Endothelial cell of umbilical vein (primary cell): Measurements from ENCODE around the gene FAM53A. TPM values are rescaled to one million over a fixed set of nuclear protein-coding genes. Genes with fewer than 3 reads are reported as not detected.

Experiments
- BruUV-seq: library from RNA; stranded (reverse); fragments of 400-500 nt; replicated peaks from 2 replicates; lab custom pipeline; 2021; lab: Mats Ljungman, UMichigan
- CTCF ChIA-PET: fragments of 300-600, 350-600 bp; sonication (Branson Sonifier 250); formaldehyde crosslinking; loops from one replicate; lab custom pipeline; 2021; ENCODE audit warnings: antibody characterized with exemption, inconsistent platforms; lab: Charles Lee
- POLR2A ChIA-PET: fragments of 300-600, 350-600 bp; sonication (Branson Sonifier 250); formaldehyde crosslinking; loops from one replicate; lab custom pipeline; 2021; ENCODE audit warnings: antibody characterized with exemption, inconsistent platforms; lab: Charles Lee
- DNase-seq: peaks from one replicate; pipeline ENCODE4 v3.0.0-alpha.2; 2011; ENCODE audit warnings: low read depth, low spot score
- FAIRE-seq: peaks from 2 replicates; lab custom pipeline; 2011; peaks lifted over from hg19 to GRCh38; lab: Jason Lieb, UNC
- H2AFZ ChIP-seq: 2 replicates; pipeline ENCODE4 v1.6.0; 2012; ENCODE audit warnings: low read depth, low read length, control low read depth, inconsistent platforms
- H3K27ac ChIP-seq: 2 replicates; pipeline ENCODE4 v1.5.1; 2011; ENCODE audit warnings: low read depth, mild to moderate bottlenecking, control low read depth, low read length, moderate library complexity; ENCODE audit not compliant: insufficient read depth
- H3K27me3 ChIP-seq, 2 experiments: 2 replicates each; pipeline versions ENCODE4 v1.6.0 to v1.6.1; 2011; ENCODE audit warnings: low read length in 2 of 2, mixed read lengths in 1 of 2; ENCODE audit not compliant: control insufficient read depth in 2 of 2, insufficient read depth in 2 of 2
- H3K36me3 ChIP-seq, 2 experiments: 2 replicates in 1 of 2; 3 replicates in 1 of 2; pipeline ENCODE4 v1.5.1; 2011; ENCODE audit warnings: low read length in 2 of 2, mild to moderate bottlenecking in 1 of 2, moderate library complexity in 1 of 2; ENCODE audit not compliant: control insufficient read depth in 2 of 2, insufficient read depth in 2 of 2; ENCODE audit errors: extremely low read depth in 1 of 2
- H3K4me1 ChIP-seq: 3 replicates; pipeline ENCODE4 v1.5.1; 2011; ENCODE audit warnings: mild to moderate bottlenecking, low read length; ENCODE audit not compliant: control insufficient read depth, insufficient read depth; ENCODE audit errors: extremely low read depth
- H3K4me2 ChIP-seq: 2 replicates; pipeline ENCODE4 v1.6.1; 2011; ENCODE audit warnings: low read length, control low read depth, mixed read lengths; ENCODE audit not compliant: insufficient read depth
- H3K4me3 ChIP-seq, 3 experiments: fragments of 200-600 bp in 1 of 3; sonication (generic), shearing (Covaris generic) in 1 of 3; replicated peaks in 1 of 3; 2 replicates each; pipeline ENCODE4 v1.5.1; 2011 to 2016; ENCODE audit warnings: control low read depth in 3 of 3, low read length in 3 of 3, mild to moderate bottlenecking in 2 of 3, inconsistent platforms in 1 of 3, low read depth in 1 of 3, moderate library complexity in 1 of 3; ENCODE audit not compliant: insufficient read depth in 1 of 3
- H3K79me2 ChIP-seq: 2 replicates; pipeline ENCODE4 v1.6.0; 2012; ENCODE audit warnings: low read length, inconsistent platforms; ENCODE audit not compliant: control insufficient read depth, insufficient read depth
- H3K9ac ChIP-seq: replicated peaks from 2 replicates; pipeline ENCODE3; 2011; ENCODE audit warnings: low read length, control low read depth; ENCODE audit not compliant: insufficient read depth; ENCODE audit errors: extremely low read depth
- H3K9me1 ChIP-seq: replicated peaks from 3 replicates; pipeline ENCODE4 v1.6.0; 2011; ENCODE audit warnings: mild to moderate bottlenecking, low read length; ENCODE audit not compliant: control insufficient read depth, insufficient read depth; ENCODE audit errors: extremely low read depth
- H3K9me3 ChIP-seq: replicated peaks from 2 replicates; pipeline ENCODE4 v1.5.1; 2012; ENCODE audit warnings: low read length, inconsistent platforms; ENCODE audit not compliant: control insufficient read depth, insufficient read depth
- H4K20me1 ChIP-seq: replicated peaks from 2 replicates; pipeline ENCODE3; 2011; ENCODE audit warnings: mild to moderate bottlenecking, low read length; ENCODE audit not compliant: control insufficient read depth, insufficient read depth; ENCODE audit errors: extremely low read depth
- EZH2 ChIP-seq: IDR thresholded peaks from 2 replicates; pipeline ENCODE4 v1.6.1; 2012; ENCODE audit warnings: borderline replicate concordance, low read depth, mild to moderate bottlenecking, moderate library complexity, low read length, inconsistent platforms; ENCODE audit not compliant: severe bottlenecking
- JUN ChIP-seq: IDR thresholded peaks from 2 replicates; pipeline ENCODE4 v1.6.1; 2011; ENCODE audit warnings: borderline replicate concordance, low read depth; ENCODE audit not compliant: insufficient read length, insufficient read depth
- MYC ChIP-seq: IDR thresholded peaks from one replicate; pipeline ENCODE4 v1.6.1; 2011; ENCODE audit warnings: mild to moderate bottlenecking, low read depth, low read length
- POLR2AphosphoS5 ChIP-seq: IDR thresholded peaks from 2 replicates; pipeline ENCODE4 v1.6.1; 2012; ENCODE audit warnings: low read depth, mild to moderate bottlenecking, control low read depth, low read length, moderate library complexity; ENCODE audit not compliant: insufficient read depth
- dilution Hi-C: fragments of 300-500 bp; cut with MboI; formaldehyde crosslinking; loops from one replicate; pipeline ENCODE4 v1.15.0; 2019; ENCODE audit warnings: low sequenced_read_pairs; ENCODE audit not compliant: extremely low pct_ligation_motif_present
- intact Hi-C: fragments of 100-400 bp; cut with micrococcal nuclease; formaldehyde crosslinking; loops from one replicate; pipeline ENCODE4 v1.10.0; 2022
- polyA plus RNA-seq, 4 experiments: library from polyadenylated mRNA; depleted of rRNA in 3 of 4; stranded (reverse) in 3 of 4; unstranded in 1 of 4; fragments of >200 nt; gene quantifications; 2 replicates each; pipeline versions ENCODE4 v1.2.1 to v1.2.3, GENCODE V29; 2011 to 2012; ENCODE audit warnings: missing spikeins in 1 of 4
- total RNA-seq: library from RNA; stranded (reverse); gene quantifications from 2 replicates; pipeline ENCODE4 v1.2.3, GENCODE V29; 2021
- TF ChIP-seq, protein P1 (sequence below), 2 donors: IDR thresholded peaks; 1 replicate in 1 of 2; 2 replicates in 1 of 2; pipeline ENCODE4 v1.5.1; 2011; ENCODE audit warnings: low read length in 2 of 2, mild to moderate bottlenecking in 2 of 2, moderate library complexity in 2 of 2, control low read depth in 1 of 2, inconsistent platforms in 1 of 2, low read depth in 1 of 2; ENCODE audit not compliant: insufficient read depth in 1 of 2; ENCODE audit errors: extremely low read depth in 1 of 2
- TF ChIP-seq, protein P2 (sequence below): IDR thresholded peaks from 2 replicates; pipeline ENCODE4 v1.6.1; 2011; ENCODE audit not compliant: insufficient read depth, insufficient read length

The FAM53A gene
- total and polyA plus RNA-seq, 2 donors (not counting 3 experiments of a cell fraction or from before 2014, with no cell fraction given) = 1.3 to 1.7 TPM

GRCh38 chr4:1693131-1693896 lies 9.2 kb upstream of the FAM53A start:
- H3K79me2 ChIP-seq = no peaks in the 10 kb centered on the region
- peaks cover 15 to 33% of the 10 kb centered on the region in 2 experiments for H3K36me3 ChIP-seq
- no peak overlapping the region for H3K9ac ChIP-seq
- no peaks in the 10 kb centered on the region for H4K20me1 ChIP-seq
- peak; percentile 78 for DNase-seq
- no peak for TF ChIP-seq JUN
- TF ChIP-seq MYC = no peak
- TF ChIP-seq, protein P1, sequence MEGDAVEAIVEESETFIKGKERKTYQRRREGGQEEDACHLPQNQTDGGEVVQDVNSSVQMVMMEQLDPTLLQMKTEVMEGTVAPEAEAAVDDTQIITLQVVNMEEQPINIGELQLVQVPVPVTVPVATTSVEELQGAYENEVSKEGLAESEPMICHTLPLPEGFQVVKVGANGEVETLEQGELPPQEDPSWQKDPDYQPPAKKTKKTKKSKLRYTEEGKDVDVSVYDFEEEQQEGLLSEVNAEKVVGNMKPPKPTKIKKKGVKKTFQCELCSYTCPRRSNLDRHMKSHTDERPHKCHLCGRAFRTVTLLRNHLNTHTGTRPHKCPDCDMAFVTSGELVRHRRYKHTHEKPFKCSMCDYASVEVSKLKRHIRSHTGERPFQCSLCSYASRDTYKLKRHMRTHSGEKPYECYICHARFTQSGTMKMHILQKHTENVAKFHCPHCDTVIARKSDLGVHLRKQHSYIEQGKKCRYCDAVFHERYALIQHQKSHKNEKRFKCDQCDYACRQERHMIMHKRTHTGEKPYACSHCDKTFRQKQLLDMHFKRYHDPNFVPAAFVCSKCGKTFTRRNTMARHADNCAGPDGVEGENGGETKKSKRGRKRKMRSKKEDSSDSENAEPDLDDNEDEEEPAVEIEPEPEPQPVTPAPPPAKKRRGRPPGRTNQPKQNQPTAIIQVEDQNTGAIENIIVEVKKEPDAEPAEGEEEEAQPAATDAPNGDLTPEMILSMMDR (IDR thresholded peaks at IDR 0.05; ENCODE audit: extremely low read depth in 1 of 2, insufficient read depth in 1 of 2, low read depth in 1 of 2, low read length in 2 of 2) = peak; percentile 94 to 95
- TF ChIP-seq, protein P2, sequence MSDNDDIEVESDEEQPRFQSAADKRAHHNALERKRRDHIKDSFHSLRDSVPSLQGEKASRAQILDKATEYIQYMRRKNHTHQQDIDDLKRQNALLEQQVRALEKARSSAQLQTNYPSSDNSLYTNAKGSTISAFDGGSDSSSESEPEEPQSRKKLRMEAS = no peak
- TF ChIP-seq EZH2 = no peak
- no peak for TF ChIP-seq POLR2AphosphoS5
- no peak overlapping the region for H3K27ac ChIP-seq
- no peaks in the 10 kb centered on the region for H3K4me1 ChIP-seq
- H3K9me1 ChIP-seq = no peaks in the 10 kb centered on the region
- FAIRE-seq = peak; percentile 83
- BruUV-seq = TSS peak; percentile 21
- H2AFZ ChIP-seq = no peak overlapping the region
- no peak overlapping the region for H3K4me2 ChIP-seq
- intact Hi-C loops = loop anchor here (1.0 kb wide), 2 partner anchors 33 to 117 kb away; no protein-coding TSS in a partner anchor
- ChIA-PET POLR2A (interaction anchor here (0.7 to 1.2 kb wide), 4 partner anchors 18 to 34 kb away, joined by 3 to 5 read pairs (median 4); partner anchors contain the start of gene SLBP), CTCF (interaction anchor here (0.7 to 9.7 kb wide), 29 partner anchors 10 to 337 kb away, joined by 3 to 347 read pairs (median 6); partner anchors contain the start of genes FAM53A, NSD2, SLBP and TACC3)
- dilution Hi-C loops = no loop called here
- no peaks in the 10 kb centered on the region for H3K9me3 ChIP-seq
- H3K27me3 ChIP-seq = no peaks in the 10 kb centered on the region
- H3K4me3 ChIP-seq = no peak overlapping the region
